Measurements from ENCODE around the gene ZNF878. TPM values are rescaled to one million over a fixed set of nuclear protein-coding genes. Genes with fewer than 3 reads are reported as not detected.

ZNF878 gene
- total RNA-seq, 2 experiments from 2014 or later = 0.12 to 0.52 TPM

DNA sequence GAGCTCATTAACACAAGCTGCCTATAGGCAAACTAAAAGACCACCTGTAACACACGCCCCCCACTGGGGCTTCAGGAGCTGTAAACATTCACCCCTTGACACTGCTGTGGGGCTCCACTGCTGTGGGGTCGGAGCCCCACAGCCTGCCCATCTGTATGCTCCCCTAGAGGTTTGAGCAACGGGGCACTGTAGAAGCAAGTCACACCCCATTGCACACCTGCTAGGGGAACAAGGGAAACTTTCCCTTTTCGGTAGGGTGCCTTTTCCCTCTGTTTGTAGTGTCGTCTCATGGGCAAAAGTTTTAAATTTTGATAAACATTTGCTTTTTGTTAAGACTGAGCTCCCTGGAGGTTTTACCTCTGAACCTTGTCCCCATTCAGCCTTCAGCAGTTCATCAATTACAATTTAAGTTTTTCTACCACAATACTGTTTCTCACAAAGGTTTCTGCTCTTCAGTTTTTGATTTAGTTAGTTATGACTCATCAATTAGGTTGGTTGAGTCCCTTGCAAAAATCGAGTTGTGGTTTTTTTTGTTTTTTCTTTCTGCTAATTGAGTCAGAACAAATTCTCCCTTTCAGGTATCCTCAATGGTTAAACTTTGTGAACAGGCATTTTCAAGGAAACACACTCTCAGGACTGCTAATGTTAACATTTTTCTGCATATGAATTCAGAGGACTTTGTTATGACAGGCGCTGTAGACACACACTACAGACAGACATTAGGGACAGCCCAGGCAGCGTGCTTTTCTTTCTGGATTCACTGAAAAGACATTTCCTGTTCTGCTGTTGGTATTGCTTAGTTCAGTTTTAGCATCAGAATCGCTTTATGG, 52.4 kb downstream of the ZNF878 start:
- H3K27ac Mint-ChIP-seq = peak overlapping the region; percentile 77
- H3K27me3 Mint-ChIP-seq = no peaks in the 10 kb centered on the region
- CTCF ChIA-PET = no interaction called here
- no peak for DNase-seq
- POLR2A ChIA-PET = interaction anchor here (0.7 kb wide), 1 partner anchor 203 kb away, joined by 3 read pairs; no protein-coding TSS in a partner anchor
- no peak overlapping the region for H3K4me3 Mint-ChIP-seq
- peaks cover 55% of the 10 kb centered on the region for H3K36me3 Mint-ChIP-seq (ENCODE audit: low read depth)
- peaks cover 18% of the 10 kb centered on the region for H3K4me1 Mint-ChIP-seq
- H3K9me3 Mint-ChIP-seq = peaks cover 20% of the 10 kb centered on the region

DNA sequence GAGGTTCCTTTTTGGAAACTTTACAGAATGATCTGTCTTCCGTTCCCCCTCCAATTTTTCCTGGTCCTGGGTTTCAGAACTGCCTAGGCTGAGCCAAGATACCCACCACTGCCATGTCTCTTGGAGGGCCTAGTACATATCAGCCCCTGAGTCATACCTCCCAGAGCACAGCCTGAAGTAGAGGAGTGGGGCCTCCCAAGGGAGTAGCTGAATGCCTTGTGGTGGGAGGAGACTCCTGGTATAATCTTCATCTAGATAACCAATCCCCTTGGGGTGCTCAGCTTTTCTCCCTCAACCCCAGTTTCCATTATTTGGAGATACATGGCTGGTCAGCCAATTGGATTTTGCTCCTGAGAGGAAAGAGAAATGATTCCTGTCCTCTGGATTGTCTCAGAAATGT, 57.6 kb downstream of the ZNF878 start:
- ChIA-PET CTCF (interaction anchor here (0.7 kb wide), 1 partner anchor 425 kb away, joined by 4 read pairs; no protein-coding TSS in a partner anchor), POLR2A (no interaction called here)
- H3K4me3 Mint-ChIP-seq = no peak overlapping the region
- H3K36me3 Mint-ChIP-seq (ENCODE audit: low read depth) = peaks cover 51% of the 10 kb centered on the region
- no peaks in the 10 kb centered on the region for H3K27me3 Mint-ChIP-seq
- H3K4me1 Mint-ChIP-seq = peaks cover 28% of the 10 kb centered on the region
- no peak for DNase-seq
- H3K27ac Mint-ChIP-seq = no peak overlapping the region
- H3K9me3 Mint-ChIP-seq = peaks cover 19% of the 10 kb centered on the region

Other genes with a start within 250 kb of the ZNF878 start
- gene ZNF440, start 238.7 kb downstream of the ZNF878 start, total RNA-seq = 10 to 100 TPM; 13.6 to 16.3 TPM
- gene ZNF439, start 204.2 kb downstream of the ZNF878 start, total RNA-seq = 1 to 10 TPM; 8.3 to 9.7 TPM
- gene ZNF69, start 165.2 kb downstream of the ZNF878 start, total RNA-seq = 1 to 10 TPM; 4.2 to 4.5 TPM
- 10 to 100 TPM; 21.2 to 22.1 TPM for gene ZNF700, start 127.9 kb downstream of the ZNF878 start, total RNA-seq
- gene ZNF763, start 87.9 kb downstream of the ZNF878 start, total RNA-seq = 1 to 10 TPM; 1.9 to 2.1 TPM
- under 1 TPM; 0.10 to 0.33 TPM for gene ZNF433, start 17.3 kb downstream of the ZNF878 start, total RNA-seq
- 1 to 10 TPM; 3.5 to 3.6 TPM for gene ZNF844, start 11.8 kb upstream of the ZNF878 start, total RNA-seq
- gene ZNF20, start 87.4 kb upstream of the ZNF878 start, total RNA-seq = 1 to 10 TPM; 3.7 to 4.2 TPM
- gene ZNF625, start 103.8 kb upstream of the ZNF878 start, total RNA-seq = 1 to 10 TPM; 6.1 to 6.7 TPM
- gene ZNF136, start 110.1 kb upstream of the ZNF878 start, total RNA-seq = 10 to 100 TPM; 14.5 to 17.4 TPM
- gene ZNF44, start 241.9 kb upstream of the ZNF878 start, total RNA-seq = 10 to 100 TPM; 15.5 to 15.7 TPM

Data from activated CD4-positive, alpha-beta T cell treated with anti-CD3 and anti-CD28 coated beads, Interleukin-2, amount 10 ng/mL, durations not matched to agents 7 days and 5 days (primary cell).